GM12865 (cell line): ENCODE measurements around the gene PCID2.
A peak's percentile ranks its signal among the peaks of the same experiment; 100 is the strongest.

Experiments
- DNase-seq: peaks from one replicate; pipeline ENCODE4 v3.0.0; 2010; ENCODE audit warnings: low read depth
- H3K4me3 ChIP-seq: 2 replicates; pipeline ENCODE4 v1.5.1; 2011; ENCODE audit warnings: mild to moderate bottlenecking, low read depth, low read length, control low read depth
- CTCF ChIP-seq: IDR thresholded peaks from 2 replicates; pipeline ENCODE4 v1.5.1; 2011; ENCODE audit warnings: low read length, control low read depth, low read depth, inconsistent platforms; ENCODE audit not compliant: insufficient read depth; ENCODE audit errors: missing control alignments

PCID2 gene

GRCh38 chr13:113153810-113154748 lies 54.4 kb downstream of the PCID2 start:
- DNase-seq: peak; percentile 71
- TF ChIP-seq CTCF: no peak
- H3K4me3 ChIP-seq: peak overlapping the region; percentile 42

GRCh38 chr13:113152984-113153809 lies 55.3 kb downstream of the PCID2 start:
- H3K4me3 ChIP-seq: peak overlapping the region; percentile 42
- no peak for TF ChIP-seq CTCF
- DNase-seq: peak; percentile 16

GRCh38 chr13:113152691-113152983 lies 55.8 kb downstream of the PCID2 start:
- no peak for DNase-seq
- TF ChIP-seq CTCF: no peak
- H3K4me3 ChIP-seq: no peak overlapping the region; the same call in 1 of the 2 replicates

GRCh38 chr13:113151745-113152690 lies 56.5 kb downstream of the PCID2 start:
- no peak overlapping the region for H3K4me3 ChIP-seq
- TF ChIP-seq CTCF: no peak
- DNase-seq: no peak

GRCh38 chr13:113150550-113151365 lies 57.7 kb downstream of the PCID2 start:
- TF ChIP-seq CTCF: no peak
- DNase-seq: no peak
- H3K4me3 ChIP-seq: no peak overlapping the region
